K562 (cell line): ENCODE measurements around the gene MYOZ1. TPM values are rescaled to one million over a fixed set of nuclear protein-coding genes. Genes with fewer than 3 reads are reported as not detected.
A peak's percentile ranks its signal among the peaks of the same experiment; 100 is the strongest.

ENCODE experiments used
- ATAC-seq: fragments of 200-7000 bp; cut with Tn5 transposase; 3 replicates; pipeline ENCODE4 v1.9.1; 2020; ENCODE audit warnings: moderate library complexity
- BruUV-seq: library from RNA; stranded (reverse); fragments of 400-500 nt; replicated peaks from 2 replicates; lab custom pipeline; 2021; lab: Mats Ljungman, UMichigan
- CTCF ChIA-PET: fragments of 300-600 bp; formaldehyde crosslinking; extraction: SDS; loops from one replicate; lab custom pipeline; 2021; ENCODE audit warnings: low intra/inter-chr PET ratio; lab: Yijun Ruan, JAX
- POLR2A ChIA-PET: fragments of 300-600, 350-650 bp; sonication (Branson Sonifier 250); formaldehyde crosslinking; extraction: SDS; loops from one replicate; lab custom pipeline; 2021; ENCODE audit warnings: antibody characterized with exemption, inconsistent platforms; lab: Yijun Ruan, JAX
- DNase-seq, 4 experiments: peaks; one replicate each; pipeline versions ENCODE4 v3.0.0 to v3.0.0-alpha.2; 2011 to 2018; ENCODE audit warnings: low spot score in 3 of 4, mixed read lengths in 3 of 4; ENCODE audit errors: extremely low read depth in 1 of 4
- FAIRE-seq: peaks from 2 replicates; lab custom pipeline; 2011; peaks lifted over from hg19 to GRCh38; lab: Jason Lieb, UNC
- H2AFZ ChIP-seq: 2 replicates; pipeline ENCODE4 v1.6.0; 2011; ENCODE audit warnings: low read depth, low read length, control low read depth, inconsistent platforms
- H3K27ac ChIP-seq: fragments of 200-600 bp; 3 replicates; pipeline ENCODE4 v1.8.0; 2011; ENCODE audit warnings: low read depth, mild to moderate bottlenecking, control low read depth, inconsistent platforms, low read length, moderate library complexity, mixed read lengths; ENCODE audit errors: extremely low read depth
- H3K27me3 ChIP-seq, 2 experiments: fragments of 300-600 bp in 1 of 2; 2 replicates in 1 of 2; 3 replicates in 1 of 2; pipeline versions ENCODE4 v1.6.0 to v1.8.0; 2011; ENCODE audit warnings: inconsistent platforms in 2 of 2, low read length in 2 of 2, mild to moderate bottlenecking in 1 of 2, mixed read lengths in 1 of 2, moderate library complexity in 1 of 2; ENCODE audit not compliant: control insufficient read depth in 2 of 2, insufficient read depth in 2 of 2
- H3K36me3 ChIP-seq: fragments of 300-600 bp; 3 replicates; pipeline ENCODE4 v1.8.0; 2011; ENCODE audit warnings: mild to moderate bottlenecking, low read length, inconsistent platforms; ENCODE audit not compliant: control insufficient read depth, insufficient read depth
- H3K4me1 ChIP-seq, 2 experiments: fragments of 200-600 bp in 1 of 2; replicated peaks in 1 of 2; 2 replicates in 1 of 2; 3 replicates in 1 of 2; pipeline versions ENCODE4 v1.5.1 to v1.8.0; 2011; ENCODE audit warnings: inconsistent platforms in 2 of 2, low read length in 2 of 2, mild to moderate bottlenecking in 1 of 2, mixed read lengths in 1 of 2, moderate library complexity in 1 of 2; ENCODE audit not compliant: control insufficient read depth in 2 of 2, insufficient read depth in 2 of 2
- H3K4me2 ChIP-seq: 2 replicates; pipeline ENCODE4 v1.6.1; 2011; ENCODE audit warnings: low read length, control low read depth, inconsistent platforms, mixed read lengths; ENCODE audit not compliant: insufficient read depth
- H3K4me3 ChIP-seq: fragments of 200-600 bp; sonication (generic), shearing (Covaris generic); 2 replicates; pipeline ENCODE4 v1.5.1; 2016; ENCODE audit warnings: control low read depth, inconsistent platforms
- H3K79me2 ChIP-seq: fragments of 200-600 bp; 3 replicates; pipeline ENCODE4 v1.8.0; 2011; ENCODE audit warnings: low read length, inconsistent platforms; ENCODE audit not compliant: control insufficient read depth, insufficient read depth
- H3K9ac ChIP-seq, 2 experiments: 2 replicates each; pipeline versions ENCODE4 v1.6.0 to v1.6.1; 2011; ENCODE audit warnings: low read depth in 2 of 2, low read length in 2 of 2, control low read depth in 1 of 2, inconsistent platforms in 1 of 2, mild to moderate bottlenecking in 1 of 2, mixed read lengths in 1 of 2; ENCODE audit not compliant: insufficient read depth in 1 of 2
- H3K9me1 ChIP-seq: one replicate; pipeline ENCODE4 v1.6.0; 2011; ENCODE audit warnings: inconsistent platforms, mild to moderate bottlenecking, low read length, moderate library complexity; ENCODE audit not compliant: control insufficient read depth, insufficient read depth
- H3K9me3 ChIP-seq: replicated peaks from 2 replicates; pipeline ENCODE4 v1.5.1; 2011; ENCODE audit warnings: low read depth, low read length, inconsistent platforms; ENCODE audit not compliant: control insufficient read depth, insufficient read depth
- H4K20me1 ChIP-seq: replicated peaks from 2 replicates; pipeline ENCODE4 v1.6.1; 2011; ENCODE audit warnings: low read length, inconsistent platforms, mixed read lengths; ENCODE audit not compliant: control insufficient read depth, insufficient read depth
- MXI1 ChIP-seq: IDR thresholded peaks from 2 replicates; pipeline ENCODE4 v1.6.1; 2011; ENCODE audit warnings: low read depth, mild to moderate bottlenecking, improper control_type of control experiment, low read length
- RHOXF2B ChIP-seq: fragments of 250-450 bp; sonication (Bioruptor Pico); conservative IDR thresholded peaks from 2 replicates; pipeline ENCODE4 v1.5.1; 2021
- TSC22D4 ChIP-seq: fragments of 450-650 bp; IDR thresholded peaks from 2 replicates; pipeline ENCODE4 v1.6.1; 2016; ENCODE audit warnings: missing genetic modification characterization, missing biosample characterization, control low read depth
- ZNF121 ChIP-seq: sonication (generic); formaldehyde crosslinking; conservative IDR thresholded peaks from 2 replicates; pipeline ENCODE4 v1.8.0; 2022; ENCODE audit warnings: missing genetic modification reagents
- ZNF551 ChIP-seq: fragments of 250-450 bp; sonication (Bioruptor Pico); IDR thresholded peaks from 2 replicates; pipeline ENCODE4 v1.5.0; 2021; ENCODE audit warnings: mild to moderate bottlenecking, moderate library complexity
- WGBS: fragments of 100-300 bp; shearing (Covaris generic); methylation state at CpG from one replicate; pipeline ENCODE4 v1.1.6; 2016; ENCODE audit warnings: low coverage, mixed read lengths; ENCODE audit not compliant: insufficient coverage; ENCODE audit errors: missing lambda C conversion rate; 5-methylcytosine and 5-hydroxymethylcytosine counted together
- in situ Hi-C: fragments of 300-500 bp; cut with MboI; formaldehyde crosslinking; loops from 4 replicates; pipeline ENCODE4 v1.15.0; 2018; ENCODE audit warnings: inconsistent platforms, mixed read lengths
- intact Hi-C: fragments of 100-400 bp; cut with micrococcal nuclease; formaldehyde crosslinking; loops from 2 replicates; pipeline ENCODE4 v1.14.2; 2022
- polyA plus RNA-seq, 8 experiments: library from polyadenylated mRNA; depleted of rRNA in 4 of 8; stranded (reverse) in 5 of 8; unstranded in 3 of 8; fragments of >200 nt; fragmentation: Nextera tagmentation in 2 of 8; fragmentation: Illumina TruSeq in 1 of 8; extraction: Ambion mirVana in 2 of 8; extraction: Trizol in 1 of 8; gene quantifications; 2 replicates each; pipeline versions ENCODE4 v1.2.1 to v1.2.3, GENCODE V29; 2011 to 2014; ENCODE audit warnings: inconsistent platforms in 1 of 8, missing spikeins in 1 of 8
- total RNA-seq, 7 experiments: library from RNA; depleted of rRNA in 6 of 7; stranded (reverse); fragments of >200 nt in 6 of 7; fragmentation: Illumina TruSeq in 2 of 7; extraction: Trizol in 2 of 7; gene quantifications; 2 replicates each; pipeline versions ENCODE4 v1.2.1 to v1.2.3, GENCODE V29; 2011 to 2021; ENCODE audit warnings: low replicate concordance in 1 of 7

Gene MYOZ1
- total and polyA plus RNA-seq, 9 of the 15 experiments (the other 6 are each of a cell fraction or from before 2014, with no cell fraction given): 0.03 to 0.18 (median 0.07) TPM; not detected in 5

GRCh38 chr10:73593110-73593509, 48.2 kb downstream of the MYOZ1 start:
- H3K4me2 ChIP-seq: no peak overlapping the region
- peaks cover 0 to 25% of the 10 kb centered on the region in 2 experiments; a peak in 4 of 5 replicates for H3K4me1 ChIP-seq
- WGBS: 86% methylated on average over 4 of the region's 4 CpGs
- no TSS peak for BruUV-seq
- no peaks in the 10 kb centered on the region for H3K27me3 ChIP-seq
- no peak for TF ChIP-seq MXI1
- TF ChIP-seq ZNF551 (CRISPR knock-in tag): no peak
- no peak for TF ChIP-seq TSC22D4 (tag)
- peak; percentile 82 for TF ChIP-seq ZNF121 (CRISPR knock-in tag)
- TF ChIP-seq RHOXF2B (CRISPR knock-in tag): no peak
- DNase-seq (no peak), FAIRE-seq (no peak), ATAC-seq (no peak)
- no peak overlapping the region for H3K4me3 ChIP-seq
- H3K9me1 ChIP-seq: no peaks in the 10 kb centered on the region
- H4K20me1 ChIP-seq: no peaks in the 10 kb centered on the region
- in situ Hi-C loops: no loop called here
- intact Hi-C loops: loop anchor here (5.0 kb wide), 1 partner anchor 34 kb away; no protein-coding TSS in a partner anchor
- no peak overlapping the region for H3K27ac ChIP-seq
- no peaks in the 10 kb centered on the region for H3K36me3 ChIP-seq
- no peak overlapping the region for H3K9ac ChIP-seq
- no peak overlapping the region for H2AFZ ChIP-seq
- ChIA-PET POLR2A (no interaction called here), CTCF (no interaction called here)
- no peaks in the 10 kb centered on the region for H3K79me2 ChIP-seq
- H3K9me3 ChIP-seq: no peaks in the 10 kb centered on the region
